ENCODE results near the gene MYL5. TPM values are rescaled to one million over a fixed set of nuclear protein-coding genes. Genes with fewer than 3 reads are reported as not detected.

Gene MYL5
- total and polyA plus RNA-seq, 2 of the 4 experiments (the other 2 are of a cell fraction): 9.1 to 16.0 TPM

DNA sequence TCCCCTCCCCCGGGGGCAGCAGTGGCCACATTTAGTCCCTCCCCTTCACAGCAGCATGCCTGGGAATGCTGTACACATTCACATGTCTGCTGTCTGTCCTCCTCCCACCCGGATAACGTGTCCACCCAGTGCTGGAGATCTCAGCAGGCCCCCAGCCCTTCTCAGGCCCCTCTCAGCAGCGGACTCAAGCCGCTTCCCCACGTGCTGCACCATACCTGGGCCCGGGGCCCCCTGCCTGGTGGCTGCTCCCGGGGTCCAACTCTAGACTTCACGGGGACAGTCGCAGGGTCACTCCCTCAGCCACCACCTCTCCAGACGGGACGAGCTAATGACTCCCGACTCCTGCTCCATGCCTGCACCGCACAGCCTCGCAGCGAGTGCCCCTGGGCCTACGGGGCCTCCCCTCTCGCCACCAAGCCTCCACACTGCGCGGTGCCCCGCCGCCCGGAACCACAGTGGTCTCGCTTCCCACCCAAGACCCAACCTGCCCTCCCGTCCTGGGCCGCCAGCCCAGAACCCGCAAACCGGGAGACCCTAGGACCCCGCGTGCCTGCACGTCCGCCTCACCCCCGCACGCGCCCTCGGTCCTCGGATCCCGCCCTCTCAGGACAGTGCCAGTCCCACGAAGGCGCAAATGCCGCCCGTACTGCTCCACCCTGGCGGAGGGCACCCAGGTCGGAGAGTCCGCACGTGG, 30.0 kb downstream of the MYL5 start:
- Histone ChIP-seq H2BK120ac (ENCODE audit: low read depth, low read length) (no peak overlapping the region), H2AK9ac (replicated peaks; ENCODE audit: low read depth, low read length, poor library complexity) (no peak overlapping the region), H3K14ac (replicated peaks; ENCODE audit: low read depth, low read length) (no peak overlapping the region), H3K79me1 (ENCODE audit: low read depth in 1 of 2, low read length in 2 of 2) (peaks cover 9 to 24% of the 10 kb centered on the region in 2 experiments; a peak in 3 of 4 replicates), H4K5ac (ENCODE audit: low read depth, low read length) (no peak overlapping the region), H2AK5ac (ENCODE audit: low read depth, low read length) (no peak overlapping the region), H3K27me3 (ENCODE audit: control insufficient read depth, insufficient read depth, low read length) (peaks cover 6% of the 10 kb centered on the region; the same call in 1 of the 2 replicates), H4K91ac (ENCODE audit: insufficient read depth, low read depth, low read length) (no peak overlapping the region), H3K4ac (ENCODE audit: low read depth, low read length) (no peak overlapping the region), H3K23ac (ENCODE audit: low read depth, low read length) (no peak overlapping the region), H3K27ac (ENCODE audit: insufficient read depth, low read length) (no peak overlapping the region), H2BK15ac (ENCODE audit: low read depth, low read length) (no peak overlapping the region), H3K4me2 (ENCODE audit: low read depth, low read length) (no peak overlapping the region), H2BK5ac (ENCODE audit: low read depth, low read length, poor library complexity, severe bottlenecking) (no peak overlapping the region), H3K9me1 (ENCODE audit: insufficient read depth, low read length) (peaks cover 13% of the 10 kb centered on the region), H4K8ac (ENCODE audit: low read depth in 2 of 2, low read length in 2 of 2) (no peak overlapping the region), H3K18ac (ENCODE audit: low read depth, low read length) (no peak overlapping the region), H3K9me3 (ENCODE audit: control insufficient read depth, insufficient read depth, low read length) (no peaks in the 10 kb centered on the region), H3K56ac (ENCODE audit: extremely low read depth, insufficient read depth, low read length) (no peak overlapping the region), H3K4me3 (ENCODE audit: insufficient read depth, low read depth, low read length) (no peak overlapping the region), H4K20me1 (ENCODE audit: insufficient read depth, low read length) (peaks cover 20% of the 10 kb centered on the region), H2BK20ac (ENCODE audit: low read depth, low read length) (no peak overlapping the region), H3K4me1 (ENCODE audit: control insufficient read depth, insufficient read depth, low read length) (peaks cover 18% of the 10 kb centered on the region; the same call in 1 of the 2 replicates), H3K36me3 (ENCODE audit: control insufficient read depth, insufficient read depth, low read length) (no peaks in the 10 kb centered on the region; the same call in 1 of the 2 replicates), H3K9ac (ENCODE audit: low read depth, low read length) (no peak overlapping the region), H2AFZ (replicated peaks; ENCODE audit: low read length, poor library complexity) (no peak overlapping the region)
- CTCF ChIA-PET: no interaction called here
- ATAC-seq (ENCODE audit: low read depth) (no peak), DNase-seq (no peak)
- in situ Hi-C loops (cut with MboI; ENCODE audit: low sequenced_read_pairs) (no loop called here), dilution Hi-C loops (cut with HindIII; ENCODE audit: low sequenced_read_pairs, unreplicated experiment) (no loop called here), intact Hi-C loops (cut with micrococcal nuclease) (no loop called here)
- WGBS, 2 experiments (ENCODE audit: extremely low coverage in 2 of 2, insufficient read length in 1 of 2): 79% methylated on average over 10 of the region's 46 CpGs; no CpG with 5 or more reads in 1 of the 2 experiments
- no peak for TF ChIP-seq SMC3 (IDR thresholded peaks at IDR 0.05; ENCODE audit: low read depth, low read length)
- TF ChIP-seq CEBPB (IDR thresholded peaks at IDR 0.05; ENCODE audit: low read depth, low read length): no peak
- TF ChIP-seq RAD21 (IDR thresholded peaks at IDR 0.05; ENCODE audit: low read length): no peak
- TF ChIP-seq CTCF (conservative IDR thresholded peaks at IDR 0.05; ENCODE audit: low read depth, low read length): no peak
- TF ChIP-seq POLR2A (IDR thresholded peaks at IDR 0.05; ENCODE audit: low read depth, low read length): no peak
- TF ChIP-seq FOS (IDR thresholded peaks at IDR 0.05; ENCODE audit: low read depth, low read length): no peak
- TF ChIP-seq MAZ (IDR thresholded peaks at IDR 0.05; ENCODE audit: borderline replicate concordance, low read depth, low read length): no peak
- TF ChIP-seq BHLHE40 (IDR thresholded peaks at IDR 0.05; ENCODE audit: low read depth, low read length): no peak
- TF ChIP-seq NFE2L2 (IDR thresholded peaks at IDR 0.05; ENCODE audit: low read depth, low read length): no peak
- no peak for TF ChIP-seq MXI1 (IDR thresholded peaks at IDR 0.05; ENCODE audit: borderline replicate concordance, low read depth, low read length)
- TF ChIP-seq ELK1 (IDR thresholded peaks at IDR 0.05; ENCODE audit: borderline replicate concordance, low read depth, low read length): no peak
- TF ChIP-seq, protein P1, sequence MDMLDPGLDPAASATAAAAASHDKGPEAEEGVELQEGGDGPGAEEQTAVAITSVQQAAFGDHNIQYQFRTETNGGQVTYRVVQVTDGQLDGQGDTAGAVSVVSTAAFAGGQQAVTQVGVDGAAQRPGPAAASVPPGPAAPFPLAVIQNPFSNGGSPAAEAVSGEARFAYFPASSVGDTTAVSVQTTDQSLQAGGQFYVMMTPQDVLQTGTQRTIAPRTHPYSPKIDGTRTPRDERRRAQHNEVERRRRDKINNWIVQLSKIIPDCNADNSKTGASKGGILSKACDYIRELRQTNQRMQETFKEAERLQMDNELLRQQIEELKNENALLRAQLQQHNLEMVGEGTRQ (IDR thresholded peaks at IDR 0.05; ENCODE audit: low read depth, low read length): no peak
- no peak for TF ChIP-seq RFX5 (IDR thresholded peaks at IDR 0.05; ENCODE audit: low read depth, low read length)
- TF ChIP-seq MAFK (IDR thresholded peaks at IDR 0.05; ENCODE audit: low read depth, low read length): no peak
- TF ChIP-seq RCOR1 (IDR thresholded peaks at IDR 0.05; ENCODE audit: insufficient replicate concordance, low read length): no peak
- no peak for TF ChIP-seq CHD1 (IDR thresholded peaks at IDR 0.05; ENCODE audit: low read depth, low read length)
- BruUV-seq (replicated peaks): no TSS peak
- POLR2A ChIA-PET (ENCODE audit: unreplicated experiment): no interaction called here

Data from IMR-90 (cell line).